Heart left ventricle (tissue), 16 donors: ENCODE measurements around the gene C16orf95. TPM values are rescaled to one million over a fixed set of nuclear protein-coding genes. Genes with fewer than 3 reads are reported as not detected.

Experiments
- ATAC-seq, 4 donors: fragments of 200-7000 bp; cut with Tn5 transposase; one replicate each; pipeline ENCODE4 v1.9.1; 2020 to 2022; ENCODE audit warnings: moderate library complexity in 4 of 4, mild to moderate bottlenecking in 3 of 4, moderate number of reproducible peaks in 1 of 4
- DNase-seq, 5 donors: peaks; one replicate each; pipeline ENCODE4 v3.0.0-alpha.2; 2020
- H3K27ac ChIP-seq, 12 donors: fragments of 200-600 bp; sonication (generic) in 4 of 12; one replicate each; pipeline versions ENCODE4 v1.5.0 to v1.8.0; 2016 to 2022; ENCODE audit warnings: mild to moderate bottlenecking in 2 of 12
- H3K27me3 ChIP-seq, 9 donors: fragments of 200-600 bp; sonication (generic) in 2 of 9; one replicate each; pipeline versions ENCODE4 v1.5.1 to v1.8.0; 2016 to 2022; ENCODE audit warnings: mild to moderate bottlenecking in 3 of 9
- H3K36me3 ChIP-seq, 9 donors: fragments of 200-600 bp; sonication (generic) in 2 of 9; one replicate each; pipeline versions ENCODE4 v1.5.0 to v1.8.0; 2018 to 2022; ENCODE audit warnings: mild to moderate bottlenecking in 2 of 9
- H3K4me1 ChIP-seq, 12 donors: fragments of 200-600 bp; sonication (generic) in 4 of 12; one replicate each; pipeline versions ENCODE4 v1.5.0 to v1.8.0; 2016 to 2022; ENCODE audit warnings: mild to moderate bottlenecking in 3 of 12
- H3K4me3 ChIP-seq, 12 donors: fragments of 200-600 bp; sonication (generic) in 4 of 12; one replicate each; pipeline versions ENCODE4 v1.5.0 to v1.8.0; 2017 to 2022; ENCODE audit warnings: mild to moderate bottlenecking in 9 of 12, moderate library complexity in 4 of 12
- H3K9me3 ChIP-seq, 12 donors: fragments of 200-600 bp; sonication (generic) in 4 of 12; one replicate each; pipeline versions ENCODE4 v1.5.0 to v1.8.0; 2016 to 2022; ENCODE audit warnings: mild to moderate bottlenecking in 1 of 12
- CTCF ChIP-seq, 12 donors: fragments of 200-600 bp; sonication (generic) in 4 of 12; IDR thresholded peaks; one replicate each; pipeline versions ENCODE4 v1.5.0 to v1.8.0; 2018 to 2022; ENCODE audit warnings: antibody characterized with exemption in 12 of 12, mild to moderate bottlenecking in 5 of 12
- POLR2A ChIP-seq, 2 donors: fragments of 450-650 bp; IDR thresholded peaks; one replicate each; pipeline ENCODE4 v1.6.1; 2017; ENCODE audit warnings: antibody characterized with exemption in 2 of 2, mild to moderate bottlenecking in 2 of 2, moderate library complexity in 2 of 2
- WGBS, 4 donors: extraction: QIAGEN DNeasy Blood & Tissue Kit in 2 of 4; methylation state at CpG; one replicate each; pipeline versions ENCODE4 v1.1.5 to v1.1.7; 2013 to 2018; 5-methylcytosine and 5-hydroxymethylcytosine counted together
- intact Hi-C, 10 donors: fragments of 100-400 bp; cut with DNase I; formaldehyde crosslinking; loops; one replicate each; pipeline versions ENCODE4 v1.11.1 to v1.14.2; 2022
- polyA plus RNA-seq, 2 donors: library from polyadenylated mRNA; stranded (reverse); fragments of 200-250 nt; gene quantifications; one replicate each; pipeline ENCODE4 v1.2.3, GENCODE V29; 2013
- total RNA-seq, 9 donors: library from RNA; depleted of rRNA in 2 of 9; stranded (reverse); fragments of >200 nt in 2 of 9; fragmentation: NEBNext Ultra II Directional in 3 of 9; extraction: Animal tissue kit (Norgen Biotek cat#: 25700) in 3 of 9; gene quantifications; one replicate each; pipeline versions ENCODE4 v1.1.0 to v1.2.4, GENCODE V29; 2016 to 2023
- donor health status: ischemic (EF 13 %, LVEDD 7.1; RV severe dilation, severe dysfunction).
- donor health status: healthy with polysubstance abuse.
- donor health status: DM: no; HTN: yes; CAD: no.
- donor health status: DM: no; HTN: no; CAD: no.
- donor health status: ischemic (EF 25% LVEDD 6.9; RV normal size, moderate dysfunction).
- donor health status: ischemic (EF 25% LVEDD 5.7; RV mildly dilated, moderate dysfunction).
- donor health status: healthy.
- donor health status: DM: yes; HTN: yes; CAD: no.
- donor health status: ischemic (EF 35%, LVEDD 5.7; RV mildly dilated, moderate dysfunction).
- donor health status: nonischemic (EF 11% LVEDD 7.7; RV severe dilation, severe dysfunction).
- donor health status: DM: yes; HTN: yes; CAD: no.
- donor health status: PGD.
- donor health status: ischemic (EF 29% LVEDD 5.4; RV normal size, mild dysfunction).
- donor health status: nonischemic (EF 23%, LVEDD 6.1; RV moderate dilation, normal function).

The C16orf95 gene
- total and polyA plus RNA-seq, 11 donors = 0.91 to 4.5 (median 3.1) TPM

DNA sequence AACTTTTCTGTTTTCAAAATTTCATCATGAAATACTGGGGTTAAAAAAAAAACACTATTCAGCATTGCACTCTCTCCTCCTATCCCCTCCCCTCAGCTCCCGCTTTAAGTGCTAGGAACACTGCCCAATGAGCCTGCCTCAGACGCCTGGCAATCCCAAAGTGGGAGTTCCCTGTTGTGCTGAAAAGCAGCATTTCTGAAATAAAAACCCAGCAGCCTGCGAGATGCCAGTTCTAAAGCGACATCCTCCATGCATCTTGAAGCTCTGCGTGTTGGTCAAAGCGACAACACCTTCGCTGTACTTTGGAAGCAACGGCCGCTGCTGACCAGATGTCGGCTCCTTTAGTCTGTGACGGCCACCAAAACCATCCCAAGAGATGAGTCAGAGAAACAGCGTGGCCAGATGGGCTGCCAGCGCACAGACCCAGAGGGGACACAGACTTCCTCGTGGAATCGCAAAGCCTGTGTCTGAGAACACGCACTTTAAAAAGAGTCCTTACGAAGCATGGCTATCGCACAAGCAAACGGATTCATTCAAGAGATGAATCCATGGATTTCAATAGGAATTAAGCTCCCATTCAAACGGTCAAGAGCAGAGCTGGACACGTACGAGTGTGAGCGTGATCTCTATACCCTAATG, 33.6 kb upstream of the C16orf95 start:
- Histone ChIP-seq H3K36me3 (peaks cover 0 to 41% (median 27%) of the 10 kb centered on the region in 9 donors), H3K27me3 (no peaks in the 10 kb centered on the region), H3K9me3 (no peaks in the 10 kb centered on the region), H3K27ac (no peak overlapping the region), H3K4me1 (peaks cover 0 to 29% (median under 1%) of the 10 kb centered on the region in 12 donors), H3K4me3 (peak overlapping the region in 3 of 12 donors; percentile 2 to 14 (median 3))
- 71 to 77% (median 77%) methylated on average over 21 to 23 of the region's 23 CpGs for WGBS, 4 donors
- ATAC-seq = peak in 2 of 4 donors; percentile 23 to 34
- intact Hi-C loops = no loop called here
- DNase-seq = peak in 1 of 5 donors; percentile 23
- TF ChIP-seq POLR2A (IDR thresholded peaks at IDR 0.05) (no peak), CTCF (IDR thresholded peaks at IDR 0.05) (no peak)

DNA sequence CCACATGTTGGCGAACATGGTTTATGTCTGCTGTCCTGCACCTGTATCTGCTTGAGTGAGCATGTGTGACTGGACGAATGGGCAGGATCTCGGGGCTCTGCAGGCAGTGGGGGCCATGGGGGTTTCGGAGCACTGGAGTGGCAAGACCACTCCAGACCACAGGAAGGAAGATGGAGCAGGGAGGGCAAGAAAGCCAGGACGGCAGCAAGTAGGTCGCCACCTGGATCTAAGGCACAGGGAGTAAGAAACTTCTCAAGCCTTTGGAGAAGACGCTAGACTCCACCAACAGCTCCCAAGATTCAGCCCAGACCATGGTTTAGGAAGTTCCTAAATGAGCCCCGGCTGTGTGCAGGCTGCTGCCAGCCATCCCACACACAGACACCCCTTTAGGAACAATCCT, 32.8 kb upstream of the C16orf95 start:
- peak in 1 of 5 donors; percentile 9 for DNase-seq
- TF ChIP-seq POLR2A (IDR thresholded peaks at IDR 0.05) = no peak
- TF ChIP-seq CTCF (IDR thresholded peaks at IDR 0.05) = no peak
- H3K27me3 ChIP-seq = no peaks in the 10 kb centered on the region
- 85 to 88% (median 88%) methylated on average over 8 of the region's 8 CpGs for WGBS, 4 donors
- H3K4me1 ChIP-seq = peaks cover 0 to 33% (median 6%) of the 10 kb centered on the region in 12 donors
- intact Hi-C loops = no loop called here
- H3K27ac ChIP-seq = no peak overlapping the region
- no peak for ATAC-seq
- H3K9me3 ChIP-seq = no peaks in the 10 kb centered on the region
- H3K4me3 ChIP-seq = no peak overlapping the region
- peaks cover 0 to 43% (median 29%) of the 10 kb centered on the region in 9 donors for H3K36me3 ChIP-seq

GRCh38 chr16:87348616-87349157, 31.5 kb upstream of the C16orf95 start:
- intact Hi-C loops = no loop called here
- no peaks in the 10 kb centered on the region for H3K9me3 ChIP-seq
- H3K27me3 ChIP-seq = no peaks in the 10 kb centered on the region
- no peak overlapping the region for H3K27ac ChIP-seq
- ATAC-seq = no peak
- H3K36me3 ChIP-seq = peaks cover 0 to 46% (median 29%) of the 10 kb centered on the region in 9 donors
- no peak for DNase-seq
- peaks cover 0 to 39% (median 15%) of the 10 kb centered on the region in 12 donors for H3K4me1 ChIP-seq
- 91 to 93% (median 93%) methylated on average over 10 to 13 of the region's 13 CpGs for WGBS, 4 donors
- TF ChIP-seq POLR2A (IDR thresholded peaks at IDR 0.05) (no peak), CTCF (IDR thresholded peaks at IDR 0.05) (no peak)
- no peak overlapping the region for H3K4me3 ChIP-seq

GRCh38 chr16:87347932-87348615, 30.9 kb upstream of the C16orf95 start:
- Histone ChIP-seq H3K36me3 (peaks cover 0 to 49% (median 32%) of the 10 kb centered on the region in 9 donors), H3K27me3 (no peaks in the 10 kb centered on the region), H3K27ac (no peak overlapping the region), H3K4me1 (peaks cover 0 to 40% (median 16%) of the 10 kb centered on the region in 12 donors), H3K4me3 (no peak overlapping the region), H3K9me3 (no peaks in the 10 kb centered on the region)
- WGBS, 4 donors = 93 to 98% (median 94%) methylated on average over 13 of the region's 13 CpGs
- no peak for DNase-seq
- ATAC-seq = no peak
- intact Hi-C loops = no loop called here
- TF ChIP-seq CTCF (IDR thresholded peaks at IDR 0.05) = no peak
- no peak for TF ChIP-seq POLR2A (IDR thresholded peaks at IDR 0.05)
